C4-2B (cell line): Measurements from ENCODE around the gene CYB5R3.

Experiments used
- CTCF ChIP-seq: fragments of 450-650 bp; conservative IDR thresholded peaks from 2 replicates; pipeline ENCODE4 v1.5.1; 2017; ENCODE audit warnings: mild to moderate bottlenecking
- ZFX ChIP-seq: fragments of 450-650 bp; IDR thresholded peaks from 2 replicates; pipeline ENCODE4 v1.6.1; 2017

GRCh38 chr22:42641801-42642413 is 7.3 kb downstream of the CYB5R3 start:
- TF ChIP-seq CTCF, result no peak
- no peak for TF ChIP-seq ZFX
